Measurements from ENCODE around the gene MUTYH.

GRCh38 chr1:45348020-45348419 is 7.8 kb upstream of the MUTYH start:
- TF ChIP-seq CTCF (IDR thresholded peaks at IDR 0.05) (no peak), POLR2A (IDR thresholded peaks at IDR 0.05) (no peak)
